ACC112 (cell line): ENCODE measurements around the gene KCNS3.

Source experiments
- H2AFZ ChIP-seq: fragments of 200-600 bp; sonication (generic); one replicate; pipeline ENCODE4 v1.6.0; 2017; ENCODE audit warnings: antibody characterized with exemption, low read length; ENCODE audit not compliant: unreplicated experiment
- H3K27ac ChIP-seq: fragments of 200-600 bp; sonication (generic); 2 replicates; pipeline ENCODE4 v1.5.1; 2014; ENCODE audit warnings: low read depth, mild to moderate bottlenecking, antibody characterized with exemption, low read length, moderate library complexity
- H3K27me3 ChIP-seq: fragments of 200-600 bp; sonication (generic); 2 replicates; pipeline ENCODE4 v1.6.1; 2014; ENCODE audit warnings: mild to moderate bottlenecking, antibody characterized with exemption, low read length, moderate library complexity, mixed read lengths; ENCODE audit not compliant: insufficient read depth
- H3K36me3 ChIP-seq: fragments of 200-600 bp; sonication (generic); 2 replicates; pipeline ENCODE4 v1.6.1; 2016; ENCODE audit warnings: mild to moderate bottlenecking, antibody characterized with exemption, low read length, moderate library complexity, mixed read lengths; ENCODE audit not compliant: insufficient read depth
- H3K4me1 ChIP-seq: fragments of 200-600 bp; sonication (generic); one replicate; pipeline ENCODE4 v1.6.1; 2016; ENCODE audit warnings: low read length, mixed read lengths; ENCODE audit not compliant: insufficient read depth, unreplicated experiment, control insufficient read depth
- H3K4me3 ChIP-seq: fragments of 200-600 bp; sonication (generic); 2 replicates; pipeline ENCODE4 v1.5.1; 2014; ENCODE audit warnings: mild to moderate bottlenecking, low read depth, low read length
- H3K79me2 ChIP-seq: fragments of 200-600 bp; sonication (generic); one replicate; pipeline ENCODE4 v1.6.0; 2016; ENCODE audit warnings: low read length; ENCODE audit not compliant: control insufficient read depth, unreplicated experiment, insufficient read depth

The KCNS3 gene

DNA sequence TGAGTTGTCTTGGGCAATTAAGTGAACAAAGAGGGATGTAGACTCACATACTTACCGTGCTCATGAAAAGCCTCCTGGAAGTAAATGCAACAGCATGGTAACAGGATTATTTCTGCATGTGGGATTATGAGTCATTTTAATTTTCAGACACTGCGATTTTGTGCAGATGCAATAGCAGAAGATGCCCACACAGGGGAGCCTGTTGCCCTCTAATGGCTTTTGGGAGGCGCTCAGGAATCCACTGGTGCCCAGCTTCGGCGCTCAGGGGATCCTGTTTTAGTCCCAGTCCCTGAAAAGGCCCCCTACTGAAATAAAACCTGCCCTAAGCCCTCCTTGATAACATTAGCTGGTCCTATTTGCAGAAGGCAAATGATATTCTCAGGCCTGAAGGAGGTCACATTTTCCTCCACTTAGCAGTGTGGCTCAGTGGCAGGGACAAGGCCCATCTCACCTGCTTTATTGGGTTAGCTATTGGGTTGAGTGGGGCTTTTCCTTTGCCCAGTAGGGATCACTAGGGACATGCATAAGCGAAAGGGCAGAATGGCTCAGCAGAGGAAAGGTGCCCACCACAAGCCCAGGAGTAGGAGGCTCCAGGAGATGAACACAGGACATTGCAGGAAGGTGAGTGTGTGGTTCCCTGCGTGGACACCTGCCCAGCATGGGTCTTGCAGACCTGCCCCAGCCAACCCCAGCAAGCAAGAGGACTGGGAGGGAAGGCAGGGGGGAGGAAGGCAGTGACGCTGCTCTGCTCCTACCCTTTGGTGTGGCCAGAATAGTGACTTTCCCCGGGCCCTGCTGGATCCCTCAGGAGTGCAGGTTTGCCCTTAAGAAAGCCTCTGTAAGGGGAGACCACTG, 26.5 kb upstream of the KCNS3 start:
- Histone ChIP-seq H3K79me2 (no peaks in the 10 kb centered on the region), H2AFZ (no peak overlapping the region), H3K4me3 (no peak overlapping the region), H3K4me1 (no peaks in the 10 kb centered on the region), H3K36me3 (no peaks in the 10 kb centered on the region), H3K27ac (no peak overlapping the region), H3K27me3 (peaks cover 28% of the 10 kb centered on the region)

DNA sequence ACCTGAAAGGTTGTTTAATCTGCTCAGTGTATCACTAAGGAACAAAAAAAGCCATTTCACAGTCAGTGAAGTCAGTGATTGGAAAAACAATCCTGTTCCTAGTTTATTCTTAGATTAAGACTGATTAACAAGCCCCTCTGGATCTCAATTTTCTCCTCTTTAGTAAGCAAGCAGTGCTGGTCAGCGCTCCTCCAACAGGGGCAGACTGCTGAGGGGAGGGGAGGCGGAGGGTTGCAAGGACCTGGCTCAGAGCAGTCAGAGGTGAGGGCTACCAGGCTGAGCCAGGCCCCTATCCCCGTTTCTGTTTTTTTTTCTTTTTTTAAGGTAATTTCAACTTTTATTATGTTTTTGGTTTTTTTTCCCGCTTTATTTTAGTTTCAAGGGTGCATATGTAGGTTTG, 24.7 kb upstream of the KCNS3 start:
- Histone ChIP-seq H2AFZ (no peak overlapping the region), H3K79me2 (no peaks in the 10 kb centered on the region), H3K27ac (no peak overlapping the region), H3K4me1 (no peaks in the 10 kb centered on the region), H3K27me3 (peaks cover 32% of the 10 kb centered on the region), H3K36me3 (no peaks in the 10 kb centered on the region), H3K4me3 (no peak overlapping the region)

DNA sequence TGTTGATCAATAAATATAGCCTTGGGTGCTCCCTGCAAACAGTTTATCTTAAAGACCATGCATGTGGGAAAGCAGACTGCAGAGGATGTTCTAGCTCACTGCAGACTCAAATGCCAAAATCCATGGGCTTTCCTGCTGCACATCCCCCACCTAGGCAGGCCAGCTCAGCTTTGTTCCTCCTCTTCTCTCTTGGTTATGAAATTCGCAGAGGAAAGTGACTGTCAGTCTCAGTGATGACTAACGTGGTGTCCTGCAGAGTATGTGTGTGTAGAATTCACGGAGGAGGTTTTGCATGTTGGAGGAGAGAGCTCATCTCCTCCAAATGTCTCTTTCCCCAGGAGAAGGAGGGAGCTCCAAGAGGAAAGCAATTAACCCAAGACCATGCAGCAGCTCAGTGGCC, 21.4 kb upstream of the KCNS3 start:
- no peak overlapping the region for H3K4me3 ChIP-seq
- H3K27me3 ChIP-seq: peaks cover 56% of the 10 kb centered on the region

GRCh38 chr2:17858064-17858463, 20.4 kb upstream of the KCNS3 start:
- Histone ChIP-seq H3K79me2 (no peaks in the 10 kb centered on the region), H3K27ac (no peak overlapping the region), H3K4me1 (no peaks in the 10 kb centered on the region), H2AFZ (no peak overlapping the region), H3K36me3 (no peaks in the 10 kb centered on the region), H3K4me3 (no peak overlapping the region), H3K27me3 (peaks cover 65% of the 10 kb centered on the region)

More for the DNA sequence above, 21.4 kb upstream of the KCNS3 start:
- Histone ChIP-seq H3K4me1 (no peaks in the 10 kb centered on the region), H3K27ac (no peak overlapping the region), H3K36me3 (no peaks in the 10 kb centered on the region), H3K79me2 (no peaks in the 10 kb centered on the region), H2AFZ (no peak overlapping the region)

DNA sequence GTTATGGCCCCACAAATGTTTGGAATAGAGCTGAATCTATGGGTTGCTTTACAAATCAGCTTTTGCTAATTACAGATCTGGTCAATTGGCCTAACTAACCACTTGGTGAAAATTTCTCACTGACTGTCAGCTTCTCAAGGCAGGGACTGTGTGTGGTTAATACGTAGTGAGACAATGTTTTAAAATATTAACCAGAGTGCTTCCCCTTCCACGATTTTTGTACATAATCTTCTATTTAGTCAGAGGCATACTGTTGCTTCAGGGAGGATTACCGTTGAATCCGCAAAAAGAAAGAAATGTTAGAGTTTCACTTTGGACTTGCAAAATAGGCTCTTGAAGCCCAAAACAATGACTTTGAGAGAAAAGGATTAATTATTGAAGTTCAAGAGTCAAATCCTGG, 14.9 kb upstream of the KCNS3 start:
- H3K27ac ChIP-seq: no peak overlapping the region
- H3K79me2 ChIP-seq: no peaks in the 10 kb centered on the region
- peaks cover 38% of the 10 kb centered on the region for H3K27me3 ChIP-seq
- no peaks in the 10 kb centered on the region for H3K4me1 ChIP-seq
- no peaks in the 10 kb centered on the region for H3K36me3 ChIP-seq
- H2AFZ ChIP-seq: no peak overlapping the region
- no peak overlapping the region for H3K4me3 ChIP-seq

DNA sequence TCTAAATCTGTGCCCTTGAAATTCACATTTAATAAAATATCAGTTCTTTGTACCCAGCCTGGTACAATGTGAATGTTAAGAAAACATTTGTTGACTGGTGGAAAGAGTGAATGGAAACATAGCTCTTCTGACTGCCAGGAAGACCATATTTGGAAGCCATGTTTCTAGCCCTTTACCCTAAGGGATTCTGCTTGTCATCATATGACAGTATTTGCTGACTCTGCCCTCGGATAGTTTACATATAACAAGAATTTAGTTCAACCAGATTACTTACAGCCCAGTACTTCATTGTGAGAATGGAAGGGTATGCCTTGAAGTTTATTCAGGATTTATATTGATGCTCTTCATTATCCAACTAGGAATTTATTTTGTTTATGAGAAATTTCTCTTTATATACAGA, 13.8 kb upstream of the KCNS3 start:
- Histone ChIP-seq H3K4me1 (no peaks in the 10 kb centered on the region), H3K4me3 (no peak overlapping the region), H3K36me3 (no peaks in the 10 kb centered on the region), H3K27me3 (peaks cover 32% of the 10 kb centered on the region), H3K79me2 (no peaks in the 10 kb centered on the region), H3K27ac (no peak overlapping the region), H2AFZ (no peak overlapping the region)

DNA sequence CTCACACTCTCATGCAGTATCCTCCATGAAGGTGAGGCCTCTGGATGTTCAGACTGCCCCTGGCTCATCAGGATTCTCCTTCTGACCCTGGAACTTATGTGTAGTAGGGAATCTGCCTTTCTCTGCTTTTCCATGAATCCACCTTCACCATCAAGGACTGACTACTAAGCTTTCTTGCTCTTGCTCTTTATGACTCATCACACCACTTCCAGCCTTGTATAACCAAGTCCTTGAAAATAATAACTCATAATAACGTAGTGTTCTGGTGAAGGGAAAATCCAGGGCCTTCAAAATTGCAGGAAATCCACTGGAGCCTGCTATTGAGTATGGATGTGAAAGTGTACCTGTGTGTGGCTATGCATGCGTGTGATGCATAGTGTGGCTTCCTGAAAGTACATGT, 11.3 kb upstream of the KCNS3 start:
- no peak overlapping the region for H3K4me3 ChIP-seq
- no peaks in the 10 kb centered on the region for H3K79me2 ChIP-seq
- no peaks in the 10 kb centered on the region for H3K4me1 ChIP-seq
- peaks cover 15% of the 10 kb centered on the region; the same call in 1 of the 2 replicates for H3K27me3 ChIP-seq
- no peak overlapping the region for H2AFZ ChIP-seq
- no peaks in the 10 kb centered on the region for H3K36me3 ChIP-seq
- no peak overlapping the region for H3K27ac ChIP-seq

DNA sequence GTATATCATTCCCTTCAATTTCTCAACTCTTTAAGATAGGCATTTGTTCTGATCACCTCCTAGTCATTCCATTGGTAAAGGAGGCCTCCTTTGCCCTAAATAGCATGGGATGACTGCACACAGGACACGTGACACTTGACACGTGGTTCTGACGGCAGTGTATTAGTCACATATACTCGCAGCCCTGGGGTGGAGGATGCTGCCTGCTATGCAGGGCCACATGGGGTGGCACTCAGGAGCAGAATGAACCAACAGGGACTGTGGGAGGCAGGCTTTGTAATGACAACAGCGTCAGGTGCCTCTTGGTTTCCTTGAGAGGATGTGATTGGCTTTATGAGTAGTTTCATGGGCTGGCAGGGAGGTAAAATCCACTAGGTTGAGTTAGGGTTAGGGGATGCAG, 9.3 kb upstream of the KCNS3 start:
- Histone ChIP-seq H3K27me3 (peaks cover 20% of the 10 kb centered on the region), H3K4me3 (no peak overlapping the region), H3K79me2 (no peaks in the 10 kb centered on the region), H2AFZ (no peak overlapping the region), H3K27ac (no peak overlapping the region), H3K4me1 (no peaks in the 10 kb centered on the region), H3K36me3 (no peaks in the 10 kb centered on the region)

GRCh38 chr2:17871639-17872038, 6.8 kb upstream of the KCNS3 start:
- H3K27me3 ChIP-seq: peaks cover 44% of the 10 kb centered on the region

DNA sequence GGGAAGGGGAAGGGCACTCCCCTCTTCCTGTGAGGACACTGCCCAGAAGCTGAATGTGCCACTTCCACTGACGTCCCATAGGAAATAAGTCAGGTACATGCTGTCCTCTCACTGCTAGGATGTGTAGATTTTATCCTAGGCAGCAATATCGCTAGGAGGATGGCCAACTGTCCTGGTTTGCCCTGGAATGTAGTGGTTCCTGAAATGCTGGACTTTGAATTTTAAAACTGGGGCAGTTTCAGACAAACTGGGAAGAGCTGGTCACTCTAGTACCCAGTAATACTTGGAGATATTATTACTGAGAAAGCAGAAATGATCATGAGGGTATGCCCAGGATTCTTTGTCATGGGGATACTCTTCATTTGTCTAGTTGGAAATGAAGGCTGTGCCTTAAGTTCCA, 5.4 kb upstream of the KCNS3 start:
- Histone ChIP-seq H2AFZ (no peak overlapping the region), H3K36me3 (no peaks in the 10 kb centered on the region), H3K27me3 (peaks cover 58% of the 10 kb centered on the region), H3K27ac (no peak overlapping the region), H3K79me2 (no peaks in the 10 kb centered on the region), H3K4me1 (no peaks in the 10 kb centered on the region), H3K4me3 (no peak overlapping the region)

More at GRCh38 chr2:17871639-17872038, 6.8 kb upstream of the KCNS3 start:
- Histone ChIP-seq H3K4me3 (no peak overlapping the region), H3K27ac (no peak overlapping the region), H3K4me1 (no peaks in the 10 kb centered on the region), H3K36me3 (no peaks in the 10 kb centered on the region), H3K79me2 (no peaks in the 10 kb centered on the region), H2AFZ (no peak overlapping the region)

DNA sequence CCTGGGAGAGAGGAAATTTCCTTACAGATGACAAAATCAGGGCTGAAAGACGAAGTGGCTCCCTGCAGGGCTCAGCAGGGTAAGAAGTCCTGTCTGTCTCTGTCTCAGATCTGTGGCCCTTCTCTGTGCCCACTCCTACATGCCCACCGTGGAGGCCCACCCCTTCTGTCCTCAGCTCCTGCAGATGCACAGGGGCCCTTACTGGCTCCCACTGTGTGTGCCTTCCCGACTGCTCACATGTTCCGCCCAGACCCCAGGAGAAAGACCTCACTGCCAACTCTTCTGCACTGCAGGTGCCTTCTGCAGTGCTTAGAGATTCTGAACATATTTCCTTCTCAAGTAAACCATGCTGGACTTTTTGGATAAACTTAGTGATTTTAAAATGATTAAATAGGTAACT, 1.9 kb upstream of the KCNS3 start:
- H3K79me2 ChIP-seq: no peaks in the 10 kb centered on the region
- H3K27ac ChIP-seq: no peak overlapping the region
- no peak overlapping the region for H3K4me3 ChIP-seq
- peaks cover 3% of the 10 kb centered on the region for H3K4me1 ChIP-seq
- no peak overlapping the region for H2AFZ ChIP-seq
- no peaks in the 10 kb centered on the region for H3K36me3 ChIP-seq
- peaks cover 90% of the 10 kb centered on the region for H3K27me3 ChIP-seq
